KOPT-K1 (cell line): Measurements from ENCODE around the gene THY1.
"Not testable (repeated sequence)": the region's sequence is repeated elsewhere in the genome, so short reads cannot be mapped to it uniquely, and the experiment has no call there.

Source experiments
- H3K27ac ChIP-seq: fragments of 200-600 bp; sonication (generic); 2 replicates; pipeline ENCODE4 v1.5.1; 2016; ENCODE audit warnings: antibody characterized with exemption, mild to moderate bottlenecking, low read depth, low read length; ENCODE audit not compliant: poor library complexity, severe bottlenecking
- H3K36me3 ChIP-seq: fragments of 200-600 bp; sonication (generic); 2 replicates; pipeline ENCODE4 v1.5.1; 2017; ENCODE audit warnings: antibody characterized with exemption, mild to moderate bottlenecking, low read length, moderate library complexity; ENCODE audit not compliant: insufficient read depth
- H3K9me3 ChIP-seq: fragments of 200-600 bp; sonication (generic); 2 replicates; pipeline ENCODE4 v1.5.1; 2017; ENCODE audit warnings: antibody characterized with exemption, low read length, mild to moderate bottlenecking; ENCODE audit not compliant: insufficient read depth, poor library complexity, severe bottlenecking

Gene THY1

GRCh38 chr11:119416606-119417580 lies 6.1 kb downstream of the THY1 start:
- Histone ChIP-seq H3K36me3 (no peaks in the 10 kb centered on the region), H3K9me3 (peaks cover 5% of the 10 kb centered on the region), H3K27ac (no peak overlapping the region)

- H3K27ac ChIP-seq, result no peak overlapping the region
- peaks cover 5% of the 10 kb centered on the region for H3K9me3 ChIP-seq
- no peaks in the 10 kb centered on the region for H3K36me3 ChIP-seq
These were observed 7.0 kb downstream of the THY1 start for GRCh38 chr11:119415966-119416365.

- Histone ChIP-seq H3K36me3 (no peaks in the 10 kb centered on the region), H3K27ac (no peak overlapping the region), H3K9me3 (peaks cover 5% of the 10 kb centered on the region)
These were observed 7.5 kb downstream of the THY1 start for GRCh38 chr11:119415517-119415916.

- H3K27ac ChIP-seq, result no peak overlapping the region
- H3K9me3 ChIP-seq, result peaks cover 5% of the 10 kb centered on the region
- no peaks in the 10 kb centered on the region for H3K36me3 ChIP-seq
These were observed 8.2 kb downstream of the THY1 start for GRCh38 chr11:119414734-119415133.

GRCh38 chr11:119414321-119414720 lies 8.7 kb downstream of the THY1 start:
- Histone ChIP-seq H3K9me3 (peaks cover 5% of the 10 kb centered on the region), H3K27ac (no peak overlapping the region), H3K36me3 (no peaks in the 10 kb centered on the region)

GRCh38 chr11:119412072-119412471 lies 10.9 kb downstream of the THY1 start:
- Histone ChIP-seq H3K36me3 (no peaks in the 10 kb centered on the region), H3K27ac (no peak overlapping the region), H3K9me3 (peaks cover 5% of the 10 kb centered on the region)

- no peak overlapping the region for H3K27ac ChIP-seq
- H3K36me3 ChIP-seq, result no peaks in the 10 kb centered on the region
- H3K9me3 ChIP-seq, result peaks cover 5% of the 10 kb centered on the region
These were observed 12.5 kb downstream of the THY1 start for GRCh38 chr11:119410501-119410900.

GRCh38 chr11:119409731-119410130 lies 13.2 kb downstream of the THY1 start:
- H3K9me3 ChIP-seq, result peaks cover 5% of the 10 kb centered on the region
- H3K36me3 ChIP-seq, result no peaks in the 10 kb centered on the region
- H3K27ac ChIP-seq, result no peak overlapping the region

- Histone ChIP-seq H3K9me3 (peaks cover 5% of the 10 kb centered on the region), H3K36me3 (no peaks in the 10 kb centered on the region), H3K27ac (no peak overlapping the region)
These were observed 17.0 kb downstream of the THY1 start for GRCh38 chr11:119406005-119406404.

GRCh38 chr11:119405448-119405847 lies 17.5 kb downstream of the THY1 start:
- H3K36me3 ChIP-seq, H3K27ac ChIP-seq: not testable (repeated sequence)
- peaks cover 11% of the 10 kb centered on the region for H3K9me3 ChIP-seq

GRCh38 chr11:119404872-119405271 lies 18.1 kb downstream of the THY1 start:
- Histone ChIP-seq H3K27ac (no peak overlapping the region), H3K9me3 (peaks cover 13% of the 10 kb centered on the region), H3K36me3 (no peaks in the 10 kb centered on the region)

- no peak overlapping the region for H3K27ac ChIP-seq
These were observed 20.0 kb downstream of the THY1 start for GRCh38 chr11:119403021-119403420.

GRCh38 chr11:119402470-119402869 lies 20.5 kb downstream of the THY1 start:
- no peak overlapping the region for H3K27ac ChIP-seq
- H3K36me3 ChIP-seq, result no peaks in the 10 kb centered on the region
- H3K9me3 ChIP-seq, result peaks cover 20% of the 10 kb centered on the region

More at GRCh38 chr11:119403021-119403420, 20.0 kb downstream of the THY1 start:
- Histone ChIP-seq H3K9me3 (peaks cover 18% of the 10 kb centered on the region), H3K36me3 (no peaks in the 10 kb centered on the region)

- Histone ChIP-seq H3K27ac (no peak overlapping the region), H3K9me3 (peaks cover 20% of the 10 kb centered on the region), H3K36me3 (no peaks in the 10 kb centered on the region)
These were observed 22.1 kb downstream of the THY1 start for GRCh38 chr11:119400860-119401259.

GRCh38 chr11:119397740-119398139 lies 25.2 kb downstream of the THY1 start:
- no peaks in the 10 kb centered on the region for H3K36me3 ChIP-seq
- no peak overlapping the region for H3K27ac ChIP-seq
- peaks cover 20% of the 10 kb centered on the region for H3K9me3 ChIP-seq

- no peaks in the 10 kb centered on the region for H3K36me3 ChIP-seq
- H3K27ac ChIP-seq, result no peak overlapping the region
- H3K9me3 ChIP-seq, result peaks cover 20% of the 10 kb centered on the region
These were observed 26.1 kb downstream of the THY1 start for GRCh38 chr11:119396835-119397234.
